Immature natural killer cell (primary cell): ENCODE results near the gene PATL2. TPM values are rescaled to one million over a fixed set of nuclear protein-coding genes. Genes with fewer than 3 reads are reported as not detected.
"Not testable (repeated sequence)": the region's sequence is repeated elsewhere in the genome, so short reads cannot be mapped to it uniquely, and the experiment has no call there.

ENCODE experiments used
- DNase-seq, 3 donors: peaks; one replicate each; pipeline ENCODE4 v3.0.0; 2022; ENCODE audit warnings: mixed read lengths in 1 of 3
- H3K27ac Mint-ChIP-seq, 6 donors: one replicate each; pipeline ENCODE4 v1.8.0; 2020; ENCODE audit warnings: mixed read lengths in 6 of 6, mild to moderate bottlenecking in 5 of 6, inconsistent platforms in 4 of 6, moderate library complexity in 3 of 6
- H3K27me3 Mint-ChIP-seq, 3 donors: one replicate each; pipeline ENCODE4 v1.8.0; 2020 to 2021; ENCODE audit warnings: low read depth in 3 of 3, mild to moderate bottlenecking in 3 of 3, mixed read lengths in 3 of 3, moderate library complexity in 3 of 3, inconsistent platforms in 1 of 3
- H3K36me3 Mint-ChIP-seq, 3 donors: one replicate each; pipeline ENCODE4 v1.8.0; 2020; ENCODE audit warnings: mixed read lengths in 3 of 3, inconsistent platforms in 2 of 3, mild to moderate bottlenecking in 2 of 3
- H3K4me1 Mint-ChIP-seq, 2 donors: one replicate each; pipeline ENCODE4 v1.8.0; 2020; ENCODE audit warnings: inconsistent platforms in 2 of 2, mild to moderate bottlenecking in 2 of 2, mixed read lengths in 2 of 2, moderate library complexity in 1 of 2
- H3K4me3 Mint-ChIP-seq, 5 donors: one replicate each; pipeline ENCODE4 v1.8.0; 2020; ENCODE audit warnings: mild to moderate bottlenecking in 5 of 5, mixed read lengths in 5 of 5, inconsistent platforms in 3 of 5, moderate library complexity in 3 of 5
- H3K9me3 Mint-ChIP-seq, 6 donors: one replicate each; pipeline ENCODE4 v1.8.0; 2020; ENCODE audit warnings: mild to moderate bottlenecking in 6 of 6, mixed read lengths in 6 of 6, inconsistent platforms in 4 of 6, moderate library complexity in 3 of 6
- polyA plus RNA-seq, 3 donors: library from polyadenylated mRNA; unstranded; fragments of 300-500 nt; fragmentation: Illumina TruSeq; gene quantifications; one replicate each; pipeline ENCODE4 v1.2.3, GENCODE V29; 2021

Gene PATL2
- polyA plus RNA-seq, 3 donors from 2014 or later, result 24.8 to 49.1 (median 41.4) TPM

GRCh38 chr15:44715142-44715796 is 4.1 kb upstream of the PATL2 start:
- Mint-ChIP-seq H3K27ac (peak overlapping the region; percentile 82 to 100 (median 94)), H3K27me3 (peaks cover 36 to 60% (median 54%) of the 10 kb centered on the region in 3 donors), H3K4me3 (peak overlapping the region; percentile 86 to 100 (median 99)), H3K9me3 (peaks cover 0 to 3% (median 0%) of the 10 kb centered on the region in 6 donors), H3K4me1 (peaks cover 70 to 79% of the 10 kb centered on the region in 2 donors), H3K36me3 (peaks cover 72 to 78% (median 75%) of the 10 kb centered on the region in 3 donors)
- peak in 2 of 3 donors; percentile 20 to 35 for DNase-seq

GRCh38 chr15:44713006-44713966 is 2.2 kb upstream of the PATL2 start:
- DNase-seq, result peak; percentile 47 to 60 (median 60)
- H3K4me3 Mint-ChIP-seq, result peak overlapping the region; percentile 86 to 100 (median 99)
- H3K27me3 Mint-ChIP-seq, result peaks cover 35 to 57% (median 43%) of the 10 kb centered on the region in 3 donors
- H3K9me3 Mint-ChIP-seq, result peaks cover 0 to 3% (median 0%) of the 10 kb centered on the region in 6 donors
- H3K27ac Mint-ChIP-seq, result peak overlapping the region; percentile 100
- peaks cover 61 to 65% (median 64%) of the 10 kb centered on the region in 3 donors for H3K36me3 Mint-ChIP-seq
- H3K4me1 Mint-ChIP-seq, result peaks cover 63 to 78% of the 10 kb centered on the region in 2 donors

GRCh38 chr15:44712346-44713005 is 1.4 kb upstream of the PATL2 start:
- peak; percentile 78 to 84 (median 82) for DNase-seq
- peaks cover 0 to 3% (median 0%) of the 10 kb centered on the region in 6 donors for H3K9me3 Mint-ChIP-seq
- peaks cover 58 to 76% of the 10 kb centered on the region in 2 donors for H3K4me1 Mint-ChIP-seq
- peak overlapping the region; percentile 100 for H3K27ac Mint-ChIP-seq
- peaks cover 35 to 53% (median 41%) of the 10 kb centered on the region in 3 donors for H3K27me3 Mint-ChIP-seq
- H3K36me3 Mint-ChIP-seq, result peaks cover 57 to 61% (median 60%) of the 10 kb centered on the region in 3 donors
- peak overlapping the region; percentile 86 to 100 (median 99) for H3K4me3 Mint-ChIP-seq

- Mint-ChIP-seq H3K4me3 (peak overlapping the region; percentile 86 to 100 (median 99)), H3K27me3 (peaks cover 34 to 52% (median 41%) of the 10 kb centered on the region in 3 donors), H3K27ac (peak overlapping the region; percentile 100), H3K36me3 (peaks cover 52 to 56% (median 54%) of the 10 kb centered on the region in 3 donors), H3K9me3 (peaks cover 0 to 3% (median 0%) of the 10 kb centered on the region in 6 donors), H3K4me1 (peaks cover 55 to 69% of the 10 kb centered on the region in 2 donors)
- peak; percentile 65 to 77 (median 76) for DNase-seq
These were observed 721 bp upstream of the PATL2 start for GRCh38 chr15:44711743-44712345.

- Mint-ChIP-seq H3K27ac (peak overlapping the region; percentile 100), H3K27me3 (peaks cover 32 to 48% (median 38%) of the 10 kb centered on the region in 3 donors), H3K36me3 (peaks cover 42 to 44% (median 43%) of the 10 kb centered on the region in 3 donors), H3K4me3 (peak overlapping the region; percentile 86 to 100 (median 99)), H3K9me3 (peaks cover 0 to 3% (median 0%) of the 10 kb centered on the region in 6 donors), H3K4me1 (peaks cover 42 to 61% of the 10 kb centered on the region in 2 donors)
- DNase-seq, result peak; percentile 56 to 65 (median 63)
These were observed 657 bp downstream of the PATL2 start for GRCh38 chr15:44710236-44711095.

GRCh38 chr15:44706946-44707636 is 4.0 kb downstream of the PATL2 start:
- Mint-ChIP-seq H3K4me1 (peaks cover 29 to 42% of the 10 kb centered on the region in 2 donors), H3K27me3 (peaks cover 12 to 21% (median 17%) of the 10 kb centered on the region in 3 donors), H3K9me3 (peaks cover 0 to 16% (median 7%) of the 10 kb centered on the region in 6 donors), H3K27ac (peak overlapping the region in 1 of 6 donors; percentile 62), H3K4me3 (no peak overlapping the region), H3K36me3 (peaks cover 20 to 32% (median 26%) of the 10 kb centered on the region in 3 donors)
- DNase-seq, result no peak

- Mint-ChIP-seq H3K4me1 (peaks cover 32 to 47% of the 10 kb centered on the region in 2 donors), H3K27ac (peak overlapping the region in 1 of 6 donors; percentile 35), H3K4me3 (no peak overlapping the region), H3K27me3 (peaks cover 5 to 14% (median 10%) of the 10 kb centered on the region in 3 donors), H3K36me3 (peaks cover 22 to 27% (median 23%) of the 10 kb centered on the region in 3 donors), H3K9me3 (peaks cover 0 to 19% (median 11%) of the 10 kb centered on the region in 6 donors)
- no peak for DNase-seq
These were observed 4.7 kb downstream of the PATL2 start for GRCh38 chr15:44706401-44706800.

GRCh38 chr15:44705986-44706385 is 5.1 kb downstream of the PATL2 start:
- Mint-ChIP-seq H3K4me1 (peaks cover 30 to 45% of the 10 kb centered on the region in 2 donors), H3K9me3 (peaks cover 0 to 19% (median 11%) of the 10 kb centered on the region in 6 donors), H3K27ac (peak overlapping the region in 1 of 6 donors; percentile 35), H3K27me3 (peaks cover under 1 to 10% (median 6%) of the 10 kb centered on the region in 3 donors), H3K36me3 (peaks cover 18 to 25% (median 24%) of the 10 kb centered on the region in 3 donors), H3K4me3 (no peak overlapping the region)
- no peak for DNase-seq

- not testable (repeated sequence) for DNase-seq, H3K27ac Mint-ChIP-seq, H3K4me3 Mint-ChIP-seq, H3K27me3 Mint-ChIP-seq
- H3K4me1 Mint-ChIP-seq, result peaks cover 11 to 20% of the 10 kb centered on the region in 2 donors
- peaks cover 15 to 20% (median 19%) of the 10 kb centered on the region in 3 donors for H3K36me3 Mint-ChIP-seq
- peaks cover 0 to 23% (median 12%) of the 10 kb centered on the region in 6 donors for H3K9me3 Mint-ChIP-seq
These were observed 10.4 kb downstream of the PATL2 start for GRCh38 chr15:44700676-44701075.

- H3K27me3 Mint-ChIP-seq, result peaks cover 0 to 8% (median 2%) of the 10 kb centered on the region in 3 donors
- H3K4me3 Mint-ChIP-seq, result no peak overlapping the region
- H3K27ac Mint-ChIP-seq, result no peak overlapping the region
- peaks cover 10 to 28% (median 11%) of the 10 kb centered on the region in 3 donors for H3K36me3 Mint-ChIP-seq
- H3K4me1 Mint-ChIP-seq, result peaks cover 15 to 32% of the 10 kb centered on the region in 2 donors
- H3K9me3 Mint-ChIP-seq, result peaks cover 0 to 19% (median 10%) of the 10 kb centered on the region in 6 donors
- no peak for DNase-seq
These were observed 12.5 kb downstream of the PATL2 start for GRCh38 chr15:44698641-44699040.

GRCh38 chr15:44697014-44697413 is 14.1 kb downstream of the PATL2 start:
- no peak overlapping the region for H3K4me3 Mint-ChIP-seq
- H3K36me3 Mint-ChIP-seq, result peaks cover 1 to 21% (median 4%) of the 10 kb centered on the region in 3 donors
- peaks cover 12 to 28% of the 10 kb centered on the region in 2 donors for H3K4me1 Mint-ChIP-seq
- H3K27ac Mint-ChIP-seq, result peak overlapping the region in 5 of 6 donors; percentile 3 to 83 (median 56)
- DNase-seq, result no peak
- peaks cover 0 to 8% (median 2%) of the 10 kb centered on the region in 3 donors for H3K27me3 Mint-ChIP-seq
- H3K9me3 Mint-ChIP-seq, result peaks cover 0 to 7% (median 2%) of the 10 kb centered on the region in 6 donors
